Caco-2 (cell line): ENCODE measurements around the gene IL10RB. TPM values are rescaled to one million over a fixed set of nuclear protein-coding genes. Genes with fewer than 3 reads are reported as not detected.
A peak's percentile ranks its signal among the peaks of the same experiment; 100 is the strongest.
"Not testable (repeated sequence)": the region's sequence is repeated elsewhere in the genome, so short reads cannot be mapped to it uniquely, and the experiment has no call there.

Source experiments
- BruUV-seq: library from RNA; stranded (reverse); fragments of 400-500 nt; replicated peaks from 2 replicates; lab custom pipeline; 2021; lab: Mats Ljungman, UMichigan
- CTCF ChIA-PET: fragments of 300-600 bp; sonication (Branson Sonifier 250); formaldehyde crosslinking; loops from one replicate; lab custom pipeline; 2022; ENCODE audit warnings: antibody characterized with exemption; lab: Charles Lee
- POLR2A ChIA-PET: fragments of 300-600 bp; sonication (Branson Sonifier 250); formaldehyde crosslinking; loops from one replicate; lab custom pipeline; 2022; ENCODE audit warnings: antibody characterized with exemption; lab: Charles Lee
- DNase-seq, 2 experiments: peaks; one replicate each; pipeline versions ENCODE4 v3.0.0 to v3.0.0-alpha.2; 2020 to 2022
- H3K27me3 ChIP-seq: replicated peaks from 2 replicates; pipeline ENCODE4 v1.6.0; 2011; ENCODE audit warnings: low read length; ENCODE audit not compliant: control insufficient read depth, insufficient read depth
- H3K36me3 ChIP-seq: 2 replicates; pipeline ENCODE4 v1.5.1; 2011; ENCODE audit warnings: low read length; ENCODE audit not compliant: control insufficient read depth, insufficient read depth
- H3K4me1 ChIP-seq: fragments of 250-450 bp; sonication (Bioruptor Pico); 2 replicates; pipeline ENCODE4 v1.5.1; 2020; ENCODE audit warnings: mild to moderate bottlenecking
- H3K4me3 ChIP-seq: 2 replicates; pipeline ENCODE4 v1.5.1; 2011; ENCODE audit warnings: low read depth, mild to moderate bottlenecking, control low read depth, low read length
- H3K9me3 ChIP-seq: fragments of 250-450 bp; sonication (Bioruptor Pico); 2 replicates; pipeline ENCODE4 v1.5.1; 2020; ENCODE audit warnings: mild to moderate bottlenecking, moderate library complexity
- H3K27ac Mint-ChIP-seq: one replicate; pipeline ENCODE4 v1.8.0; 2022; ENCODE audit warnings: mixed read lengths; ENCODE audit not compliant: unreplicated experiment
- H3K27me3 Mint-ChIP-seq: one replicate; pipeline ENCODE4 v1.8.0; 2022; ENCODE audit warnings: mixed read lengths; ENCODE audit not compliant: insufficient read depth, unreplicated experiment
- H3K36me3 Mint-ChIP-seq: one replicate; pipeline ENCODE4 v1.8.0; 2022; ENCODE audit warnings: mild to moderate bottlenecking, mixed read lengths; ENCODE audit not compliant: insufficient read depth, unreplicated experiment
- H3K4me1 Mint-ChIP-seq: one replicate; pipeline ENCODE4 v1.8.0; 2022; ENCODE audit warnings: low read depth, mixed read lengths; ENCODE audit not compliant: unreplicated experiment
- H3K4me3 Mint-ChIP-seq: one replicate; pipeline ENCODE4 v1.8.0; 2022; ENCODE audit warnings: mild to moderate bottlenecking, moderate library complexity, mixed read lengths; ENCODE audit not compliant: unreplicated experiment
- H3K9me3 Mint-ChIP-seq: one replicate; pipeline ENCODE4 v1.8.0; 2022; ENCODE audit warnings: mixed read lengths; ENCODE audit not compliant: unreplicated experiment
- intact Hi-C: fragments of 100-400 bp; cut with micrococcal nuclease; formaldehyde crosslinking; loops from one replicate; pipeline ENCODE4 v1.10.0; 2022; ENCODE audit not compliant: unreplicated experiment
- total RNA-seq: library from RNA; stranded (reverse); gene quantifications from 2 replicates; pipeline ENCODE4 v1.2.3, GENCODE V29; 2022
- TF ChIP-seq, protein P1 (sequence below), 2 experiments: fragments of 200-600 bp in 1 of 2; IDR thresholded peaks; 1 replicate in 1 of 2; 2 replicates in 1 of 2; pipeline versions ENCODE4 v1.5.1 to v1.8.0; 2011 to 2022; ENCODE audit warnings: antibody characterized with exemption in 1 of 2, control low read depth in 1 of 2, inconsistent platforms in 1 of 2, low read depth in 1 of 2, low read length in 1 of 2, mild to moderate bottlenecking in 1 of 2, moderate library complexity in 1 of 2; ENCODE audit not compliant: insufficient read depth in 1 of 2, severe bottlenecking in 1 of 2, unreplicated experiment in 1 of 2

Gene IL10RB
- total RNA-seq, 1 experiment from 2014 or later: 13.1 TPM

- Mint-ChIP-seq H3K27me3 (no peaks in the 10 kb centered on the region), H3K27ac (no peak overlapping the region), H3K4me1 (peaks cover 32% of the 10 kb centered on the region), H3K36me3 (peaks cover 50% of the 10 kb centered on the region), H3K4me3 (no peak overlapping the region), H3K9me3 (no peaks in the 10 kb centered on the region)
- TF ChIP-seq, protein P1, sequence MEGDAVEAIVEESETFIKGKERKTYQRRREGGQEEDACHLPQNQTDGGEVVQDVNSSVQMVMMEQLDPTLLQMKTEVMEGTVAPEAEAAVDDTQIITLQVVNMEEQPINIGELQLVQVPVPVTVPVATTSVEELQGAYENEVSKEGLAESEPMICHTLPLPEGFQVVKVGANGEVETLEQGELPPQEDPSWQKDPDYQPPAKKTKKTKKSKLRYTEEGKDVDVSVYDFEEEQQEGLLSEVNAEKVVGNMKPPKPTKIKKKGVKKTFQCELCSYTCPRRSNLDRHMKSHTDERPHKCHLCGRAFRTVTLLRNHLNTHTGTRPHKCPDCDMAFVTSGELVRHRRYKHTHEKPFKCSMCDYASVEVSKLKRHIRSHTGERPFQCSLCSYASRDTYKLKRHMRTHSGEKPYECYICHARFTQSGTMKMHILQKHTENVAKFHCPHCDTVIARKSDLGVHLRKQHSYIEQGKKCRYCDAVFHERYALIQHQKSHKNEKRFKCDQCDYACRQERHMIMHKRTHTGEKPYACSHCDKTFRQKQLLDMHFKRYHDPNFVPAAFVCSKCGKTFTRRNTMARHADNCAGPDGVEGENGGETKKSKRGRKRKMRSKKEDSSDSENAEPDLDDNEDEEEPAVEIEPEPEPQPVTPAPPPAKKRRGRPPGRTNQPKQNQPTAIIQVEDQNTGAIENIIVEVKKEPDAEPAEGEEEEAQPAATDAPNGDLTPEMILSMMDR (IDR thresholded peaks at IDR 0.05; ENCODE audit: insufficient read depth in 1 of 2, low read depth in 1 of 2, low read length in 1 of 2, severe bottlenecking in 1 of 2, unreplicated experiment in 1 of 2): no peak
- Histone ChIP-seq H3K4me1 (peaks cover 16% of the 10 kb centered on the region), H3K4me3 (no peak overlapping the region), H3K27me3 (no peaks in the 10 kb centered on the region), H3K9me3 (no peaks in the 10 kb centered on the region), H3K36me3 (no peaks in the 10 kb centered on the region)
- no peak for DNase-seq
- BruUV-seq: no TSS peak
- intact Hi-C loops: no loop called here
- ChIA-PET POLR2A (no interaction called here), CTCF (interaction anchor here (1.8 kb wide), 2 partner anchors 37 to 41 kb away, joined by 4 to 6 read pairs; no protein-coding TSS in a partner anchor)
These were observed 28.7 kb upstream of the IL10RB start for GRCh38 chr21:33237486-33237885.

GRCh38 chr21:33238146-33238545 is 28.0 kb upstream of the IL10RB start:
- Mint-ChIP-seq H3K27me3 (no peaks in the 10 kb centered on the region), H3K4me1 (peaks cover 26% of the 10 kb centered on the region), H3K9me3 (no peaks in the 10 kb centered on the region), H3K4me3 (no peak overlapping the region), H3K27ac (no peak overlapping the region), H3K36me3 (peaks cover 49% of the 10 kb centered on the region)
- ChIA-PET POLR2A (no interaction called here), CTCF (interaction anchor here (1.8 kb wide), 2 partner anchors 38 to 41 kb away, joined by 4 to 6 read pairs; no protein-coding TSS in a partner anchor)
- no TSS peak for BruUV-seq
- TF ChIP-seq, protein P1 (IDR thresholded peaks at IDR 0.05; ENCODE audit: insufficient read depth in 1 of 2, low read depth in 1 of 2, low read length in 1 of 2, severe bottlenecking in 1 of 2, unreplicated experiment in 1 of 2): no peak
- DNase-seq: no peak
- Histone ChIP-seq H3K36me3 (no peaks in the 10 kb centered on the region), H3K9me3 (no peaks in the 10 kb centered on the region), H3K4me3 (no peak overlapping the region), H3K27me3 (no peaks in the 10 kb centered on the region), H3K4me1 (peaks cover 16% of the 10 kb centered on the region)
- intact Hi-C loops: no loop called here

DNA sequence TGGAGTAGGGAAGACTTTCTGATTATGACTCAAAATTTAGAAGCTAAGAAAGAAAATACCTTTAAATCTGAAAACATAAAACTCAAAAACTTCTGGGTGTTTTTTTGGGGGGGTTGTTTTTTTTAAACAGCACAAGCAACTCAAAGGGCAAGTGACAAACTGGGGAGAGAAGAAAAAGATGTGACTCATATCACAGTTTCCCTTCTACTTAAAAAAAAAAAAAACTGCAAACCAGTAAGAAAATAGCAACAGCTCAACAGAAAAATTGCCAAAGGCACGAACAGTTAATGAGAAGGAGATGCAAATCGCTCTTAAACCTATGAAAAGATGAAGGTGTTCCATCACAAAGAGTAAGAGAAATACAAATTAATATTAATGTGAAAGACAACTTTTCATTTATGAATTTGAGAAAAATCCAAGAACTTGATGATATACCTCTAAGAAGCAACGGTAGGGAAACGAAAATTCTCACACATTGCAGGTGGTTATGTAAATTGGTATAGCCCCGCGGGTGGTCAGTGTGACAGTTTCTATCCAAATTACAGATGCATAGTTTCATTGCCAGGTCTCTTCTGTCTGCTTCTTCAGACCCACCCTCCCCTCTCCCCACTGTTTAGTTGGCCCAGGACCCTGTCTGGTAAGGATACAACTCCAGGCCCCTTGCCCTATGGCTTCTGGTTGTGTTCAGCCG is 27.5 kb upstream of the IL10RB start:
- no peaks in the 10 kb centered on the region for H3K9me3 ChIP-seq
- TF ChIP-seq, protein P1 (IDR thresholded peaks at IDR 0.05; ENCODE audit: insufficient read depth in 1 of 2, low read depth in 1 of 2, low read length in 1 of 2, severe bottlenecking in 1 of 2, unreplicated experiment in 1 of 2): no peak
- no peaks in the 10 kb centered on the region for H3K36me3 ChIP-seq
- Mint-ChIP-seq H3K27me3 (no peaks in the 10 kb centered on the region), H3K9me3 (no peaks in the 10 kb centered on the region), H3K4me3 (no peak overlapping the region), H3K27ac (no peak overlapping the region), H3K4me1 (peaks cover 20% of the 10 kb centered on the region), H3K36me3 (peaks cover 49% of the 10 kb centered on the region)
- no peak overlapping the region for H3K4me3 ChIP-seq
- intact Hi-C loops: no loop called here
- H3K4me1 ChIP-seq: peaks cover 16% of the 10 kb centered on the region
- ChIA-PET CTCF (interaction anchor here (1.8 kb wide), 1 partner anchor 39 kb away, joined by 4 read pairs; no protein-coding TSS in a partner anchor), POLR2A (no interaction called here)
- H3K27me3 ChIP-seq: no peaks in the 10 kb centered on the region
- BruUV-seq: no TSS peak
- no peak for DNase-seq

- DNase-seq, H3K27me3 ChIP-seq, H3K27me3 Mint-ChIP-seq, CTCF ChIA-PET, BruUV-seq, H3K4me3 Mint-ChIP-seq, H3K4me3 ChIP-seq, intact Hi-C loops, H3K36me3 ChIP-seq, H3K9me3 Mint-ChIP-seq, H3K4me1 ChIP-seq, H3K9me3 ChIP-seq, POLR2A ChIA-PET: not testable (repeated sequence)
- H3K27ac Mint-ChIP-seq: peak overlapping the region; percentile 66
- H3K4me1 Mint-ChIP-seq: peaks cover 13% of the 10 kb centered on the region
- peaks cover 54% of the 10 kb centered on the region for H3K36me3 Mint-ChIP-seq
These were observed 26.5 kb upstream of the IL10RB start for GRCh38 chr21:33239559-33240127.
